ENCODE results near the gene PCDHB13.

DNA sequence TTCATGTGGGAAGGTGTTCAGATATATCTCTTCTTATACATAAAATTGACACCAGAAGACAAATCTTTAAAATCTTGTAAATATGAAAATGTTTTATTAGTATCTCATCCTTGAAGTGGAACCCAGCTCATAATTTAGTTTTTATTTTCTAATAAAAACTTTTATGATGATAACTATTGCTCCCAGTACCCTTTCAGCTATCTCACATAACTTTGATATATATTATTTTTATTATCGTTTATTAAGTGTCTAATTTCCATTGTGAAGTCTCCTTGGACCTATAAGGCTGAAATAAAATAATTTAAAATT is 47.5 kb downstream of the PCDHB13 start:
- no peak for TF ChIP-seq EZH2 (IDR thresholded peaks at IDR 0.05; ENCODE audit: borderline replicate concordance, low read depth, low read length, severe bottlenecking)
- TF ChIP-seq, protein P1, sequence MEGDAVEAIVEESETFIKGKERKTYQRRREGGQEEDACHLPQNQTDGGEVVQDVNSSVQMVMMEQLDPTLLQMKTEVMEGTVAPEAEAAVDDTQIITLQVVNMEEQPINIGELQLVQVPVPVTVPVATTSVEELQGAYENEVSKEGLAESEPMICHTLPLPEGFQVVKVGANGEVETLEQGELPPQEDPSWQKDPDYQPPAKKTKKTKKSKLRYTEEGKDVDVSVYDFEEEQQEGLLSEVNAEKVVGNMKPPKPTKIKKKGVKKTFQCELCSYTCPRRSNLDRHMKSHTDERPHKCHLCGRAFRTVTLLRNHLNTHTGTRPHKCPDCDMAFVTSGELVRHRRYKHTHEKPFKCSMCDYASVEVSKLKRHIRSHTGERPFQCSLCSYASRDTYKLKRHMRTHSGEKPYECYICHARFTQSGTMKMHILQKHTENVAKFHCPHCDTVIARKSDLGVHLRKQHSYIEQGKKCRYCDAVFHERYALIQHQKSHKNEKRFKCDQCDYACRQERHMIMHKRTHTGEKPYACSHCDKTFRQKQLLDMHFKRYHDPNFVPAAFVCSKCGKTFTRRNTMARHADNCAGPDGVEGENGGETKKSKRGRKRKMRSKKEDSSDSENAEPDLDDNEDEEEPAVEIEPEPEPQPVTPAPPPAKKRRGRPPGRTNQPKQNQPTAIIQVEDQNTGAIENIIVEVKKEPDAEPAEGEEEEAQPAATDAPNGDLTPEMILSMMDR (IDR thresholded peaks at IDR 0.05; ENCODE audit: borderline replicate concordance, extremely low read depth, low read length, poor library complexity, severe bottlenecking): no peak
